GM21576 (cell line): ENCODE data around the gene ACOX2.
A peak's percentile ranks its signal among the peaks of the same experiment; 100 is the strongest.

Experiments
- ATAC-seq: cut with Tn5 transposase; IDR thresholded peaks from one replicate; pipeline ENCODE4 v1.9.1; 2021; ENCODE audit warnings: mild to moderate bottlenecking, moderate library complexity; ENCODE audit not compliant: unreplicated experiment

Gene ACOX2

DNA sequence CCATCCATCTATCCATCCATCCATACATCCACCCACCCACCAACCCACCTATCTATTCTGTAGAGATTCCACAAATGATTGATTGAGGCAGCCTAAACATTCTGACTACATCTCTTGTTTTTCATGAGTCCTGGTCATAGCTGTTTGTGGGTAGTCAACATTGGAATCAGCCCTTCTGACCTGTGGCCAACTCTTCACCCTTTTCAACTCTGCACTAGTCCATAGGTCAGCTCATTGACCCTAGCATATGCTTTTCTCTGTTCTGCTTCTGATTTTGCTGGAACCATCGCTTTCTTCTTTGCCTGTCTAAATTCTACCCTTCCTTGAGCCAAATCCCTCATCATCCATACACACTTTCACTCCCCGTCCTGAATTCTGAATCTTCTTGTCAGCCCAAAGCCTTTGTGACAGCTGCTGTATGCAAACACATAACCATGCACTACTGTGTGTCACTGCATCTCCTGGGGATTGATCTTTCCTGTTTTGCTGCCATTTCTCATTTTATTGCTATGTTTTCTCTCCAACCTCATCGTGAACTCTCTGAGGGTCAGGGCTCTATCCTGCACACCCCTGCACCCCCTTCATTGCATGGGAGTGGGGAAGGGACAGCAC is 61.9 kb downstream of the ACOX2 start:
- no peak for ATAC-seq

GRCh38 chr3:58474348-58474911 is 62.6 kb downstream of the ACOX2 start:
- no peak for ATAC-seq

DNA sequence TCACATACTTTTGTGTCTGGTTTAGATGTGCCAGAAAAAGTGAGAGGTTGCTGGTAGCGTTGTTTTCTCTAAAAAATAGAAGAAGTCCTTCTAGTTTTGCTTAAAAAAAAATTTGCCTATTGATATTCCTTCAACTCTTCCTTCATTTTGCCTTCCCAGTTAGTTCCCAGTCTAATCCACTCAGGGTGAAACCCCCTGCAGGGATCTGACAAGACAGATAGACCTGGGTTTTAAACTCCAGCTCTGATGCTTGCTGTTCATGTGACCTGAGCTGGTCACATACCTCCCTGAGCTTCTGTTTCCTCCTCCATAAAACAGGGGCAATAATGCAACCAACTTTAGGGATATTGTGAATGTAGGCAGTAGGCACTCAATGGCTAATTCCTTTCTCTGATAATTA is 63.7 kb downstream of the ACOX2 start:
- no peak for ATAC-seq

- no peak for ATAC-seq
These were observed 65.7 kb downstream of the ACOX2 start for GRCh38 chr3:58471025-58471887.

DNA sequence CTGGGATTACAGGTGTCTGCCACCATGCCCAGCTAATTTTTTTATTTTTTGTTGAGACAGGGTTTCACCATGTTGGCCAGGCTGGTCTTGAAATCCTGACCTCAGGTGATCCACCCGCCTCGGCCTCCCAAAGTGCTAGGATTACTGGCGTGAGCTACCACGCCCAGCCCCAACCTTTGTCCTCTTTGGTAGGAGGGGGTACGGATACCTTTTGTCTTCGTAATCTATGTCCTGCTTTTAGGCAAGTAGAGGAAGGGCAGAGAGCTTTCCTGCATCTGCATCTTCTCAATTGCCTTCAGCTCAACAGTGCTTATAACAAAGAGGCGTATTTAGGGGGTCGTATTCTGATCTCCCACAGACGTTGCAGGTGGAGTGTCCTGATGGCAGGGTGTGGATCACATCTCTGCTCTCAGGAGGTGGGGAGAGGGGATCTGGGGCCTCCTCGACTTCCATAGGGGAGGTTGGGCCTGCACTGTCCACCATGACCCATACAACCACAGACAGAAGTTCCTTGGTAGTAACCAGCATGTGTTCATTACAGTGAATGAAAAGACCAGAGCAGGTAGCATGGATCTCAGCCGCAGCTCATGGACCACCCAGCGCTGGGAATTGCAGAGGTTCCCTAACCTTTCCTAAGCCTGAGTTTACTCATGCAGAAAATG is 66.5 kb downstream of the ACOX2 start:
- no peak for ATAC-seq

DNA sequence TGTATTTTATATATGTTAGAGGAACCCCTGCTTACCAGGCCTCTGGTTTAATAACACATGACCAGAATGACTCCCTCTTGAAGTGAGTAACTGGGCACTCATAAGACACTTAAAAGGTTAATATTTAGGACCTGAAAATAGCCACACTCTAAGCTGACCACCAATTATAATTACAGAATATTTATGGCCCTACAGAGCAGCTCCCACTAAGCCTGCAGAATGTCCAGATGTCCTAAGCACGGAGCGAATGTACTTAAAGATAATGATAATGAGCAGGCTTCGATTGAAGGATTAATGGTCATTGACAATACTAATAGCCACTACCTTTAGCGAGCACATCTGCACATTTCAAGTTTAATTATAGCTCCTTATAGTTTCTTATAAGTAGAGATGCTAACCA is 67.9 kb downstream of the ACOX2 start:
- no peak for ATAC-seq

DNA sequence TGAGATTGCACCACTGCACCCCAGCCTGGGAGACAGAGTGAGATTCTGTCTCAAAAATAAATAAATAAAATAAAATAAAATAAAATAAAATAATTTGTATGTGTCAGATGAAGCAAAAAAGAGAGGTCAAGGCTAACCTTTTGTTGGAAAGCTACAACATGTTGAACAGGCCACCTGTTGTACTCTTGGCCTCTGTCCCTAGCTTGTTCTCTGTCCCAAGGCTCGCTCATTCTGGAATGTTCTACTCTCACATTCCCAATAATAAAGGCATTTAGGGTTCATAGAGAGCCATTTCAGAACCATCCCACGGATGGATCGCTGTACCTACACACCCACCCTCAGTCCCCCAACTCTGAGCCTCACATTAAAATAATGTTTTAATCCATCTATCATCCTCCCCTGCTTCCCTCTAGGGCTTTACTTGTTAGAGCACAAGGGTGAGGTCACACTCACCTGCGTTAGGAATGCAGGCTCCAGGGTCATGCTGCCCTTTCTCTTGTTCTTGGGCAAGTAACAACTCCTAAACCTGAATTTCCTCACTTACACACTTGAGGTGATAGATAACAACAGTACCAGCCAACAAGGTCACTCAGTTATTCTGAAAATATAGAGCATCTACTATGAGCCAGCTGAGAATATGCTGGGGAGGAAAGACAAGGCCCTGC is 70.0 kb downstream of the ACOX2 start:
- no peak for ATAC-seq

DNA sequence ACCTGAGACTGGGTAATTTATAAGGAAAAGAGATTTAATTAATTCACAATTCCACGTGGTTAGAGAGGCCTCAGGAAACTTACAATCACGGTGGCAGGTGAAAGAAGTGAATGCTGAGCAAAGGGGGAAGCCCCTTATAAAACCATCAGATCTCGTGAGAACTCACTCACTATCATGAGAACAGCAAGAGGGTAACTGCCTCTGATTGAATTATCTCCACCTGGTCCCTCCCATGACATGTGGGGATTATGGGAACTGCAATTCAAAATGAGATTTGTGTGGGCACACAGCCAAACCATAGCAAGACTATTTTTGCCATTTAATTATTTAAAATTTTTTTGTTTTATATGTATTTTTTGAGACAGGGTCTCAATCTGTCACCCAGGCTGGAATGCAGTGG is 72.1 kb downstream of the ACOX2 start:
- no peak for ATAC-seq

DNA sequence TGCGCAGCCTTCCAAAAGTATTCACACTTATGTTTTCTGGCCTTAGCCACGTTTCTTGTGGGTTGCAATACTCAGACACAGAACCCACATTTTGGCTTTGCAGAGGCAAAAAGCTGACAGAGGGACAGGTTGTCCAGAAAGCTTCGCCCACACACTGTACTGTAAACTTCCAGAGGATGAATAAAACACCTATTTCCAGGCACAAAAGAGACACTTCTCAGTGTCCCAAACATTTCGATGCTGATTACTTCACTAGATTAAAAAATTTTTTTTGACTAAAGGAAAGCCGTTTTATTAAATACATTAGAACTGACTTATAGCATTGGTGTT is 73.1 kb downstream of the ACOX2 start:
- no peak for ATAC-seq

- peak; percentile 90 for ATAC-seq
These were observed 73.6 kb downstream of the ACOX2 start for GRCh38 chr3:58463181-58463941.

- no peak for ATAC-seq
These were observed 74.2 kb downstream of the ACOX2 start for GRCh38 chr3:58462829-58463180.

DNA sequence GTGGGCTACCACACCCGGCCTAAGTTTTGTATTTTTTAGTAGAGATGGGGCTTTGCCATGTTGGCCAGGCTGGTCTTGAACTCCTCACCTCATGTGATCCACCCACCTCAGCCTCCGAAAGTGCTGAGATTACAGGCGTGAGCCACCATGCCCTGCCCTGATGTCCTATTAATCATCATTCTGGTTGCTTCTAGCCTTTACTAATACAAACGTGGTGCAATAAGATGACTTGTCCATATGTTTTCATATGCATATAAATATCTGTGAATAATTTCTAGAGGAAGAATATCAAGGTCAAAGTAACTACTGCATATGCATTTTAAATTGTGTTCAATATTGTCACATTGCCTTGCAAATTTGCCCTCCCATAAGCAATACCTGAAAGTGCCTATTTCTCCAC is 77.8 kb downstream of the ACOX2 start:
- ATAC-seq = no peak
